PC-3 (cell line): ENCODE measurements around the gene AXL. TPM values are rescaled to one million over a fixed set of nuclear protein-coding genes. Genes with fewer than 3 reads are reported as not detected.

Experiments
- ATAC-seq: fragments of 200-7000 bp; cut with Tn5 transposase; 2 replicates; pipeline ENCODE4 v1.9.1; 2020; ENCODE audit warnings: mild to moderate bottlenecking, moderate library complexity
- BruUV-seq: library from RNA; stranded (reverse); fragments of 400-500 nt; replicated peaks from 2 replicates; lab custom pipeline; 2021; lab: Mats Ljungman, UMichigan
- CTCF ChIA-PET: fragments of 300-600 bp; sonication (Branson Sonifier 250); formaldehyde crosslinking; loops from one replicate; lab custom pipeline; 2022; ENCODE audit warnings: antibody characterized with exemption; lab: Charles Lee
- POLR2A ChIA-PET: fragments of 300-600 bp; sonication (Branson Sonifier 250); formaldehyde crosslinking; loops from one replicate; lab custom pipeline; 2022; ENCODE audit warnings: antibody characterized with exemption; ENCODE audit not compliant: unreplicated experiment; lab: Charles Lee
- DNase-seq: peaks from one replicate; pipeline ENCODE4 v3.0.0-alpha.2; 2015
- H2AFZ ChIP-seq: fragments of 300-600 bp; sonication (generic); 2 replicates; pipeline ENCODE4 v1.6.0; 2016; ENCODE audit warnings: antibody characterized with exemption, low read length
- H3F3A ChIP-seq: fragments of 300-600 bp; sonication (generic); one replicate; pipeline ENCODE4 v1.6.0; 2017; ENCODE audit warnings: antibody characterized with exemption, low read length, control low read depth, mild to moderate bottlenecking; ENCODE audit not compliant: unreplicated experiment
- H3K27ac ChIP-seq: fragments of 300-600 bp; sonication (generic); 2 replicates; pipeline ENCODE4 v1.5.1; 2016; ENCODE audit warnings: mild to moderate bottlenecking, low read length
- H3K27me3 ChIP-seq: fragments of 300-600 bp; sonication (generic); 2 replicates; pipeline ENCODE4 v1.6.1; 2016; ENCODE audit warnings: low read length, mixed read lengths
- H3K36me3 ChIP-seq: fragments of 300-600 bp; sonication (generic); 2 replicates; pipeline ENCODE4 v1.6.1; 2016; ENCODE audit warnings: low read depth, mixed run types, low read length, mixed read lengths
- H3K4me1 ChIP-seq: fragments of 300-600 bp; sonication (generic); 2 replicates; pipeline ENCODE4 v1.5.1; 2016; ENCODE audit warnings: low read length; ENCODE audit not compliant: insufficient read depth
- H3K4me2 ChIP-seq: fragments of 300-600 bp; sonication (generic); 2 replicates; pipeline ENCODE4 v1.6.0; 2016; ENCODE audit warnings: low read length
- H3K4me3 ChIP-seq: fragments of 300-600 bp; sonication (generic); 2 replicates; pipeline ENCODE4 v1.5.1; 2016; ENCODE audit warnings: mild to moderate bottlenecking, low read length, mixed read lengths
- H3K79me2 ChIP-seq: fragments of 300-600 bp; sonication (generic); 2 replicates; pipeline ENCODE4 v1.6.1; 2017; ENCODE audit warnings: low read length, mixed read lengths
- H3K9ac ChIP-seq: fragments of 300-600 bp; sonication (generic); 2 replicates; pipeline ENCODE4 v1.6.0; 2016; ENCODE audit warnings: mild to moderate bottlenecking, low read length
- H3K9me2 ChIP-seq: fragments of 300-600 bp; sonication (generic); replicated peaks from 2 replicates; pipeline ENCODE4 v1.6.1; 2016; ENCODE audit warnings: mixed run types, low read length, mixed read lengths
- H3K9me3 ChIP-seq: fragments of 300-600 bp; sonication (generic); 2 replicates; pipeline ENCODE4 v1.6.1; 2016; ENCODE audit warnings: low read length, mixed read lengths
- H4K20me1 ChIP-seq: fragments of 300-600 bp; sonication (generic); 2 replicates; pipeline ENCODE4 v1.6.1; 2016; ENCODE audit warnings: low read length, mixed read lengths
- EZH2 ChIP-seq: fragments of 300-600 bp; sonication (generic); IDR thresholded peaks from one replicate; pipeline ENCODE4 v1.6.1; 2017; ENCODE audit warnings: antibody characterized with exemption, mild to moderate bottlenecking, low read length; ENCODE audit not compliant: unreplicated experiment
- EZH2phosphoT487 ChIP-seq: fragments of 300-600 bp; sonication (generic); IDR thresholded peaks from 2 replicates; pipeline ENCODE4 v1.6.1; 2018; ENCODE audit warnings: mild to moderate bottlenecking, antibody characterized with exemption, low read length, borderline replicate concordance
- intact Hi-C: fragments of 100-400 bp; cut with micrococcal nuclease; formaldehyde crosslinking; loops from 2 replicates; pipeline ENCODE4 v1.9.0; 2023
- total RNA-seq: library from RNA; depleted of rRNA; stranded (reverse); fragments of >200 nt; gene quantifications from 2 replicates; pipeline ENCODE4 v1.2.3, GENCODE V29; 2014
- TF ChIP-seq, protein P1 (sequence below): fragments of 300-600 bp; sonication (generic); conservative IDR thresholded peaks from 2 replicates; pipeline ENCODE4 v1.5.1; 2017; ENCODE audit warnings: antibody characterized with exemption, low read depth, mild to moderate bottlenecking, low read length

The AXL gene
- total RNA-seq, 1 experiment from 2014 or later: 172 TPM

DNA sequence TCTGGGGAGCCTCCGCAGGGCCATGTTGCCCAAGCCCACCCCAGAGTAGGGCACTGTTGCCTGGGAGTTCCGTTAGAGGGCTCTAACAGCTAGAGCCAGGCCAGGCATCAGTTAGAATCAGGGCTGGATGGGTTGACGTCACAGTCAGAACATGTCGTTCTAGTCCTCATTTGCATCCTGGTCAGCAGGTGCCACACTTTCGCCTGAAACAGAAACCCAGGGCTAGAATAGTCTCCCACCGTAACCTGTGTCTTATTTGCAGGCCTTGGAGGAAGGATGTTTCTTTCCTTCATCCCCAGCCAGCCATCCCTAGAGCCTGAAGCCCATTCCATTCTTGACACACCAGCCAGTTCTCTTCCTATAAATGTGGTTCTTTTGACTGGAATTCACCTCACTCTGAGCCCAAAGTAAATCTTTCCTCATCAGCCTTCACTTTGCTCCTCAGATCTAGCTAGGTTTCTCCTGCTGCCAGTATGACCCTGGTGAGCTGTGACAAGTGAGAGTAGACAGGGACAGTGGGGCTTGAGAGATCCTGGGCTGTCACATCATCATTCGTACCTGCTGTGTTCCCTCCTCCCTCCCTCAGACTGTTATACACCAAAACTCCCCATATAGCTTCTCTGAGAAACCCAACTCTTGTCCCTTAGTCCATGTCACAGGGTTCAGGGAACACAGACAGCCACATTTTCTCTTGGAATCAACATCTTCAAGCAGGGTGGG lies 78.8 kb downstream of the AXL start:
- no TSS peak for BruUV-seq
- Histone ChIP-seq H3K9me2 (no peaks in the 10 kb centered on the region), H3K4me3 (no peak overlapping the region), H3F3A (no peaks in the 10 kb centered on the region), H3K27ac (no peak overlapping the region), H3K27me3 (no peaks in the 10 kb centered on the region), H3K4me2 (no peak overlapping the region), H2AFZ (no peak overlapping the region), H3K79me2 (no peaks in the 10 kb centered on the region), H3K4me1 (no peaks in the 10 kb centered on the region), H3K9ac (no peak overlapping the region), H4K20me1 (no peaks in the 10 kb centered on the region), H3K36me3 (peaks cover 80% of the 10 kb centered on the region), H3K9me3 (no peaks in the 10 kb centered on the region)
- DNase-seq: no peak
- ATAC-seq: no peak
- ChIA-PET POLR2A (interaction anchor here (0.6 kb wide), 1 partner anchor 66 kb away, joined by 3 read pairs; no protein-coding TSS in a partner anchor), CTCF (no interaction called here)
- intact Hi-C loops: no loop called here
- TF ChIP-seq EZH2 (no peak), EZH2phosphoT487 (no peak)
- TF ChIP-seq, protein P1, sequence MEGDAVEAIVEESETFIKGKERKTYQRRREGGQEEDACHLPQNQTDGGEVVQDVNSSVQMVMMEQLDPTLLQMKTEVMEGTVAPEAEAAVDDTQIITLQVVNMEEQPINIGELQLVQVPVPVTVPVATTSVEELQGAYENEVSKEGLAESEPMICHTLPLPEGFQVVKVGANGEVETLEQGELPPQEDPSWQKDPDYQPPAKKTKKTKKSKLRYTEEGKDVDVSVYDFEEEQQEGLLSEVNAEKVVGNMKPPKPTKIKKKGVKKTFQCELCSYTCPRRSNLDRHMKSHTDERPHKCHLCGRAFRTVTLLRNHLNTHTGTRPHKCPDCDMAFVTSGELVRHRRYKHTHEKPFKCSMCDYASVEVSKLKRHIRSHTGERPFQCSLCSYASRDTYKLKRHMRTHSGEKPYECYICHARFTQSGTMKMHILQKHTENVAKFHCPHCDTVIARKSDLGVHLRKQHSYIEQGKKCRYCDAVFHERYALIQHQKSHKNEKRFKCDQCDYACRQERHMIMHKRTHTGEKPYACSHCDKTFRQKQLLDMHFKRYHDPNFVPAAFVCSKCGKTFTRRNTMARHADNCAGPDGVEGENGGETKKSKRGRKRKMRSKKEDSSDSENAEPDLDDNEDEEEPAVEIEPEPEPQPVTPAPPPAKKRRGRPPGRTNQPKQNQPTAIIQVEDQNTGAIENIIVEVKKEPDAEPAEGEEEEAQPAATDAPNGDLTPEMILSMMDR: no peak

DNA sequence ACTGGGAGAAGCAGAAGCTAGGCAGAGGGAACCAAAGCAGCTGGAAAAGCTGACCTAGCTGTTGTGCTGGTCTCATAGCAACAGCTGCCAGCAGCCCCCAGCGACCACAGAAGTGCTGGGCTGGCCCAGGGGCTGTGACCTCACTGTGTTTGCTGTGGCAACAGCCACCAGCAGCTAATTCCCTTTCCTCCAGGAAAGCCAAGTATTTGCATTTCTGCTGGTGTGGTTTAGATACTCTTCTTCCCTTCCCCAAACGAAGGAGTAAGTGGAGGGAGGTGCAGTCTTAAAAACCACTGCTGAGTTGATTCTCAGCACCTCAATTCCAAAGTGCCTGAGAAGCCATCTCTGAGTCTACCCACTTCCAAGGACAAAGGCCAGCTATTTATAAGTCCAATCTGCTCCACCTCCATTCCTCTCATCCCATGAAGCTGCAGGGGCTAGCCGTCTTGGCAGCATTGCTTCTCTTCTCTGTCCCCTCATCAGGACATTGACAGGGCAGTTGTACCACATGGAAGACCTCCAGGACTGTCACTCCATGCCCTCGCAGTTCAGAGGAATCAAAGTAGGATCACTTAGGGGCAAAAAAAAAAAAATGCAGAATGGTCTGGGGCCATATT lies 79.4 kb downstream of the AXL start:
- POLR2A ChIA-PET: no interaction called here
- Histone ChIP-seq H3K4me3 (no peak overlapping the region), H3K4me2 (no peak overlapping the region), H3K36me3 (peaks cover 76% of the 10 kb centered on the region), H3K27ac (no peak overlapping the region), H3K9me3 (no peaks in the 10 kb centered on the region), H3F3A (no peaks in the 10 kb centered on the region), H2AFZ (no peak overlapping the region), H3K27me3 (no peaks in the 10 kb centered on the region), H4K20me1 (no peaks in the 10 kb centered on the region), H3K9me2 (no peaks in the 10 kb centered on the region), H3K79me2 (no peaks in the 10 kb centered on the region), H3K4me1 (no peaks in the 10 kb centered on the region), H3K9ac (no peak overlapping the region)
- intact Hi-C loops: no loop called here
- TF ChIP-seq EZH2phosphoT487 (no peak), EZH2 (no peak)
- TF ChIP-seq, protein P1: no peak
- BruUV-seq: no TSS peak
- DNase-seq: no peak
- CTCF ChIA-PET: no interaction called here
- ATAC-seq: no peak

GRCh38 chr19:41299046-41299754 lies 80.2 kb downstream of the AXL start:
- CTCF ChIA-PET: no interaction called here
- Histone ChIP-seq H3K9me2 (no peaks in the 10 kb centered on the region), H3K9ac (no peak overlapping the region), H3K27me3 (no peaks in the 10 kb centered on the region), H3K79me2 (no peaks in the 10 kb centered on the region), H3K4me1 (no peaks in the 10 kb centered on the region), H3K9me3 (no peaks in the 10 kb centered on the region), H4K20me1 (no peaks in the 10 kb centered on the region), H3F3A (no peaks in the 10 kb centered on the region), H2AFZ (no peak overlapping the region), H3K27ac (no peak overlapping the region), H3K36me3 (peaks cover 73% of the 10 kb centered on the region), H3K4me2 (no peak overlapping the region), H3K4me3 (no peak overlapping the region)
- intact Hi-C loops: no loop called here
- TF ChIP-seq, protein P1: no peak
- TF ChIP-seq EZH2phosphoT487 (no peak), EZH2 (no peak)
- no peak for DNase-seq
- BruUV-seq: no TSS peak
- ATAC-seq: no peak
- POLR2A ChIA-PET: no interaction called here
